ENCODE results near the gene GNA14. TPM values are rescaled to one million over a fixed set of nuclear protein-coding genes. Genes with fewer than 3 reads are reported as not detected.

GNA14 gene
- polyA plus RNA-seq, 3 donors = 0.04 TPM; not detected in 2

GRCh38 chr9:77679661-77680368 is 31.7 kb upstream of the GNA14 start:
- H3K4me1 ChIP-seq (ENCODE audit: control insufficient read depth in 1 of 2, insufficient read depth in 2 of 2, low read length in 2 of 2) = peaks cover 19 to 29% of the 10 kb centered on the region in 2 donors
- TF ChIP-seq CTCF (IDR thresholded peaks at IDR 0.05) = no peak
- no peak overlapping the region for H3K4me2 ChIP-seq (replicated peaks; ENCODE audit: extremely low read depth, low read length, poor library complexity, severe bottlenecking)
- peak overlapping the region in 4 of 7 donors; percentile 27 to 75 (median 60) for H3K27ac Mint-ChIP-seq
- H3K4me3 ChIP-seq (replicated peaks in 1 of 3; ENCODE audit: low read depth in 2 of 3, low read length in 3 of 3) = no peak overlapping the region
- no peaks in the 10 kb centered on the region for H4K20me1 ChIP-seq (ENCODE audit: insufficient read depth, low read length)
- H2AFZ ChIP-seq (ENCODE audit: insufficient read depth, low read depth, low read length, poor library complexity, severe bottlenecking) = no peak overlapping the region
- WGBS (ENCODE audit: insufficient coverage) = 100% methylated on average over 3 of the region's 9 CpGs
- no peak for DNase-seq
- no peaks in the 10 kb centered on the region for H3K36me3 ChIP-seq (replicated peaks in 1 of 2; ENCODE audit: control insufficient read depth in 1 of 2, insufficient read depth in 2 of 2, low read length in 2 of 2)
- H3K9me3 ChIP-seq (replicated peaks in 1 of 2; ENCODE audit: control insufficient read depth in 1 of 2, insufficient read depth in 1 of 2, low read length in 2 of 2) = no peaks in the 10 kb centered on the region
- peak overlapping the region in 1 of 2 donors; percentile 6 for H3K27ac ChIP-seq (ENCODE audit: low read depth in 1 of 2, low read length in 2 of 2)
- H3K9ac ChIP-seq (ENCODE audit: insufficient read depth, low read length, poor library complexity, severe bottlenecking) = no peak overlapping the region
- no peaks in the 10 kb centered on the region for H3K27me3 ChIP-seq (ENCODE audit: control insufficient read depth in 2 of 2, insufficient read depth in 2 of 2, low read length in 2 of 2)
- no peaks in the 10 kb centered on the region for H3K27me3 Mint-ChIP-seq (ENCODE audit: low read depth in 3 of 3)
- H3K4me1 Mint-ChIP-seq = peaks cover 30% of the 10 kb centered on the region
- H3K79me2 ChIP-seq (ENCODE audit: insufficient read depth, low read length) = no peaks in the 10 kb centered on the region
- H3K36me3 Mint-ChIP-seq = no peaks in the 10 kb centered on the region
- intact Hi-C loops (cut with micrococcal nuclease) = no loop called here
- peaks cover 0 to 15% (median 1%) of the 10 kb centered on the region in 7 donors for H3K9me3 Mint-ChIP-seq
- H3K4me3 Mint-ChIP-seq = no peak overlapping the region

- H3K4me1 Mint-ChIP-seq = peaks cover 30% of the 10 kb centered on the region
- H3K27ac Mint-ChIP-seq = peak overlapping the region; percentile 67 to 92 (median 83)
- no peaks in the 10 kb centered on the region for H3K36me3 Mint-ChIP-seq
- DNase-seq = peak; percentile 60 to 79 (median 71)
- no peak overlapping the region for H3K9ac ChIP-seq (ENCODE audit: insufficient read depth, low read length, poor library complexity, severe bottlenecking)
- intact Hi-C loops (cut with micrococcal nuclease) = no loop called here
- no peaks in the 10 kb centered on the region for H3K79me2 ChIP-seq (ENCODE audit: insufficient read depth, low read length)
- peak overlapping the region in 1 of 2 donors; percentile 70 for H3K27ac ChIP-seq (ENCODE audit: low read depth in 1 of 2, low read length in 2 of 2)
- WGBS (ENCODE audit: insufficient coverage) = no CpG with 5 or more reads among the region's 2 CpGs
- no peaks in the 10 kb centered on the region for H3K27me3 ChIP-seq (ENCODE audit: control insufficient read depth in 2 of 2, insufficient read depth in 2 of 2, low read length in 2 of 2)
- peaks cover 0 to 2% (median 0%) of the 10 kb centered on the region in 3 donors for H3K27me3 Mint-ChIP-seq (ENCODE audit: low read depth in 3 of 3)
- H2AFZ ChIP-seq (ENCODE audit: insufficient read depth, low read depth, low read length, poor library complexity, severe bottlenecking) = peak overlapping the region; percentile 54
- H4K20me1 ChIP-seq (ENCODE audit: insufficient read depth, low read length) = no peaks in the 10 kb centered on the region
- peaks cover 19 to 29% of the 10 kb centered on the region in 2 donors for H3K4me1 ChIP-seq (ENCODE audit: control insufficient read depth in 1 of 2, insufficient read depth in 2 of 2, low read length in 2 of 2)
- H3K9me3 ChIP-seq (replicated peaks in 1 of 2; ENCODE audit: control insufficient read depth in 1 of 2, insufficient read depth in 1 of 2, low read length in 2 of 2) = no peaks in the 10 kb centered on the region
- no peak overlapping the region for H3K4me3 ChIP-seq (replicated peaks in 1 of 3; ENCODE audit: low read depth in 2 of 3, low read length in 3 of 3)
- no peak for TF ChIP-seq CTCF (IDR thresholded peaks at IDR 0.05)
- H3K4me3 Mint-ChIP-seq = peak overlapping the region in 1 of 2 donors; percentile 49
- no peak overlapping the region for H3K4me2 ChIP-seq (replicated peaks; ENCODE audit: extremely low read depth, low read length, poor library complexity, severe bottlenecking)
- no peaks in the 10 kb centered on the region for H3K36me3 ChIP-seq (replicated peaks in 1 of 2; ENCODE audit: control insufficient read depth in 1 of 2, insufficient read depth in 2 of 2, low read length in 2 of 2)
- peaks cover 0 to 15% (median 0%) of the 10 kb centered on the region in 7 donors for H3K9me3 Mint-ChIP-seq
Measured at GRCh38 chr9:77679088-77679487, 31.0 kb upstream of the GNA14 start.
